HepG2 (cell line): ENCODE measurements around the gene MVB12A. TPM values are rescaled to one million over a fixed set of nuclear protein-coding genes. Genes with fewer than 3 reads are reported as not detected.

Source experiments
- ATAC-seq: fragments of 200-7000 bp; cut with Tn5 transposase; 3 replicates; pipeline ENCODE4 v1.9.1; 2020; ENCODE audit warnings: mild to moderate bottlenecking, moderate library complexity
- BruUV-seq: library from RNA; stranded (reverse); fragments of 400-500 nt; replicated peaks from 2 replicates; lab custom pipeline; 2021; lab: Mats Ljungman, UMichigan
- CTCF ChIA-PET: fragments of 300-600 bp; formaldehyde crosslinking; extraction: SDS; loops from one replicate; lab custom pipeline; 2021; ENCODE audit warnings: low total read pairs, inconsistent platforms, low intra/inter-chr PET ratio; lab: Yijun Ruan, JAX
- POLR2A ChIA-PET: fragments of 350-600 bp; sonication (Branson Sonifier 250); formaldehyde crosslinking; loops from one replicate; lab custom pipeline; 2020; ENCODE audit warnings: antibody characterized with exemption, inconsistent platforms; lab: Yijun Ruan, JAX
- DNase-seq: peaks from one replicate; pipeline ENCODE4 v3.0.0-alpha.2; 2015; ENCODE audit warnings: low spot score
- FAIRE-seq: peaks from 3 replicates; lab custom pipeline; 2011; peaks lifted over from hg19 to GRCh38; lab: Jason Lieb, UNC
- H2AFZ ChIP-seq: one replicate; pipeline ENCODE4 v1.6.1; 2011; ENCODE audit warnings: low read length, inconsistent platforms
- H3K27ac ChIP-seq: fragments of 300-600 bp; 3 replicates; pipeline ENCODE4 v1.8.0; 2011; ENCODE audit warnings: mixed run types, mild to moderate bottlenecking, mixed read lengths, low read length, inconsistent platforms; ENCODE audit not compliant: insufficient read depth; ENCODE audit errors: extremely low read length
- H3K27me3 ChIP-seq, 2 experiments: fragments of 200-600 bp in 1 of 2; 2 replicates in 1 of 2; 3 replicates in 1 of 2; pipeline versions ENCODE4 v1.6.0 to v1.8.0; 2011; ENCODE audit warnings: low read length in 2 of 2, mild to moderate bottlenecking in 2 of 2, moderate library complexity in 2 of 2, inconsistent platforms in 1 of 2; ENCODE audit not compliant: insufficient read depth in 2 of 2, control insufficient read depth in 1 of 2
- H3K36me3 ChIP-seq, 2 experiments: fragments of 200-600 bp in 1 of 2; replicated peaks in 1 of 2; 2 replicates in 1 of 2; 3 replicates in 1 of 2; pipeline versions ENCODE4 v1.5.1 to v1.8.0; 2011; ENCODE audit warnings: low read length in 2 of 2, inconsistent platforms in 1 of 2; ENCODE audit not compliant: insufficient read depth in 2 of 2, control insufficient read depth in 1 of 2
- H3K4me1 ChIP-seq: 2 replicates; pipeline ENCODE4 v1.5.1; 2012; ENCODE audit warnings: low read length, inconsistent platforms; ENCODE audit not compliant: insufficient read depth
- H3K4me2 ChIP-seq: 2 replicates; pipeline ENCODE4 v1.6.0; 2011; ENCODE audit warnings: low read depth, low read length, inconsistent platforms
- H3K4me3 ChIP-seq, 3 experiments: fragments of 200-600 bp in 1 of 3; sonication (generic), shearing (Covaris generic) in 1 of 3; replicated peaks in 1 of 3; 2 replicates each; pipeline ENCODE4 v1.5.1; 2011 to 2016; ENCODE audit warnings: low read length in 3 of 3, inconsistent platforms in 2 of 3, low read depth in 2 of 3, mild to moderate bottlenecking in 2 of 3, control low read depth in 1 of 3, mixed read lengths in 1 of 3; ENCODE audit not compliant: insufficient read depth in 1 of 3
- H3K79me2 ChIP-seq: one replicate; pipeline ENCODE4 v1.6.1; 2011; ENCODE audit warnings: low read length, inconsistent platforms; ENCODE audit not compliant: insufficient read depth
- H3K9ac ChIP-seq: 2 replicates; pipeline ENCODE4 v1.6.0; 2011; ENCODE audit warnings: mild to moderate bottlenecking, low read depth, low read length, inconsistent platforms; ENCODE audit not compliant: insufficient read depth
- H3K9me3 ChIP-seq: 2 replicates; pipeline ENCODE4 v1.5.1; 2012; ENCODE audit warnings: mild to moderate bottlenecking, low read length
- H4K20me1 ChIP-seq: 2 replicates; pipeline ENCODE4 v1.6.0; 2011; ENCODE audit warnings: inconsistent platforms, mild to moderate bottlenecking, low read length, moderate library complexity; ENCODE audit not compliant: insufficient read depth
- ARNT ChIP-seq: fragments of 450-650 bp; IDR thresholded peaks from 2 replicates; pipeline ENCODE4 v1.6.1; 2017
- FOXO1 ChIP-seq: sonication (generic); formaldehyde crosslinking; IDR thresholded peaks from 2 replicates; pipeline ENCODE4 v1.4.0; 2020; ENCODE audit warnings: missing genetic modification reagents
- KDM2A ChIP-seq: sonication (generic); formaldehyde crosslinking; IDR thresholded peaks from 2 replicates; pipeline ENCODE4 v1.4.0; 2020; ENCODE audit warnings: low read depth, missing genetic modification reagents, borderline replicate concordance
- KMT2A ChIP-seq: sonication (generic); formaldehyde crosslinking; IDR thresholded peaks from 2 replicates; pipeline ENCODE4 v1.4.0; 2020; ENCODE audit warnings: missing genetic modification reagents
- MED13 ChIP-seq: sonication (generic); formaldehyde crosslinking; IDR thresholded peaks from 2 replicates; pipeline ENCODE4 v1.5.0; 2020; ENCODE audit warnings: missing genetic modification reagents
- PCBP1 ChIP-seq: fragments of 200-400 bp; formaldehyde crosslinking; IDR thresholded peaks from 2 replicates; pipeline ENCODE4 v1.6.1; 2017; ENCODE audit warnings: mild to moderate bottlenecking, low read depth, low read length, borderline replicate concordance
- STAT5B ChIP-seq: sonication (generic); formaldehyde crosslinking; IDR thresholded peaks from 2 replicates; pipeline ENCODE4 v1.4.0; 2020; ENCODE audit warnings: missing genetic modification reagents
- ZNF20 ChIP-seq: sonication (generic); formaldehyde crosslinking; IDR thresholded peaks from 2 replicates; pipeline ENCODE4 v1.4.0; 2020; ENCODE audit warnings: mild to moderate bottlenecking, moderate library complexity, missing genetic modification reagents
- ZNF326 ChIP-seq: sonication (generic); formaldehyde crosslinking; IDR thresholded peaks from 2 replicates; pipeline ENCODE4 v1.4.0; 2020; ENCODE audit warnings: missing genetic modification reagents, borderline replicate concordance
- ZNF337 ChIP-seq: sonication (generic); formaldehyde crosslinking; IDR thresholded peaks from 2 replicates; pipeline ENCODE4 v1.5.1; 2020; ENCODE audit warnings: missing genetic modification reagents, low read depth, mild to moderate bottlenecking, borderline replicate concordance
- ZNF34 ChIP-seq: sonication (generic); formaldehyde crosslinking; IDR thresholded peaks from 2 replicates; pipeline ENCODE4 v1.4.0; 2020; ENCODE audit warnings: mild to moderate bottlenecking, missing genetic modification reagents, borderline replicate concordance
- ZNF44 ChIP-seq: sonication (generic); formaldehyde crosslinking; IDR thresholded peaks from 2 replicates; pipeline ENCODE4 v1.5.1; 2020; ENCODE audit warnings: mild to moderate bottlenecking, missing genetic modification reagents
- ZNF468 ChIP-seq: sonication (generic); formaldehyde crosslinking; IDR thresholded peaks from 2 replicates; pipeline ENCODE4 v1.8.0; 2022; ENCODE audit warnings: mild to moderate bottlenecking, moderate library complexity, missing genetic modification reagents
- ZNF552 ChIP-seq: sonication (generic); formaldehyde crosslinking; IDR thresholded peaks from 2 replicates; pipeline ENCODE4 v1.9.0; 2022; ENCODE audit warnings: missing genetic modification reagents, mild to moderate bottlenecking, borderline replicate concordance
- ZNF570 ChIP-seq: sonication (generic); formaldehyde crosslinking; IDR thresholded peaks from 2 replicates; pipeline ENCODE4 v1.4.0; 2020; ENCODE audit warnings: mild to moderate bottlenecking, missing genetic modification reagents, borderline replicate concordance
- ZNF644 ChIP-seq: IDR thresholded peaks from 2 replicates; pipeline ENCODE4 v1.6.1; 2016; ENCODE audit warnings: low read depth
- WGBS: methylation state at CpG from one replicate; pipeline ENCODE4 v1.1.6; 2017; ENCODE audit warnings: low lambda C conversion rate; 5-methylcytosine and 5-hydroxymethylcytosine counted together
- in situ Hi-C: cut with HindIII; loops from 2 replicates; pipeline ENCODE4 v1.10.0; 2017; ENCODE audit warnings: low pct_unique_long_range_greater_than_20kb; ENCODE audit not compliant: extremely low pct_ligation_motif_present
- intact Hi-C: fragments of 100-400 bp; cut with micrococcal nuclease; formaldehyde crosslinking; loops from one replicate; pipeline ENCODE4 v1.10.0; 2022; ENCODE audit not compliant: unreplicated experiment
- polyA plus RNA-seq, 8 experiments: library from polyadenylated mRNA; depleted of rRNA in 3 of 8; stranded (reverse) in 7 of 8; unstranded in 1 of 8; fragments of >200 nt; fragmentation: Illumina TruSeq in 4 of 8; extraction: Trizol in 4 of 8; gene quantifications; 2 replicates each; pipeline versions ENCODE4 v1.2.1 to v1.2.3, GENCODE V29; 2011 to 2016; ENCODE audit warnings: low read depth in 4 of 8, missing spikeins in 1 of 8, mixed read lengths in 1 of 8; ENCODE audit not compliant: insufficient read depth in 1 of 8
- total RNA-seq, 5 experiments: library from RNA; depleted of rRNA; stranded (reverse); fragments of >200 nt; fragmentation: Illumina TruSeq; extraction: Trizol; gene quantifications; 2 replicates each; pipeline ENCODE4 v1.2.3, GENCODE V29; 2016; ENCODE audit warnings: low read depth in 1 of 5
- TF ChIP-seq, protein P1 (sequence below): sonication (generic); formaldehyde crosslinking; IDR thresholded peaks from 2 replicates; pipeline ENCODE4 v1.8.0; 2022; ENCODE audit warnings: missing genetic modification reagents, mild to moderate bottlenecking, inconsistent platforms, borderline replicate concordance
- TF ChIP-seq, protein P2 (sequence below): sonication (generic); formaldehyde crosslinking; IDR thresholded peaks from 2 replicates; pipeline ENCODE4 v1.4.0; 2020; ENCODE audit warnings: mild to moderate bottlenecking, missing genetic modification reagents

MVB12A gene
- total and polyA plus RNA-seq, 2 of the 13 experiments (the other 11 are each of a cell fraction or from before 2014, with no cell fraction given): 35.7 to 36.1 TPM

DNA sequence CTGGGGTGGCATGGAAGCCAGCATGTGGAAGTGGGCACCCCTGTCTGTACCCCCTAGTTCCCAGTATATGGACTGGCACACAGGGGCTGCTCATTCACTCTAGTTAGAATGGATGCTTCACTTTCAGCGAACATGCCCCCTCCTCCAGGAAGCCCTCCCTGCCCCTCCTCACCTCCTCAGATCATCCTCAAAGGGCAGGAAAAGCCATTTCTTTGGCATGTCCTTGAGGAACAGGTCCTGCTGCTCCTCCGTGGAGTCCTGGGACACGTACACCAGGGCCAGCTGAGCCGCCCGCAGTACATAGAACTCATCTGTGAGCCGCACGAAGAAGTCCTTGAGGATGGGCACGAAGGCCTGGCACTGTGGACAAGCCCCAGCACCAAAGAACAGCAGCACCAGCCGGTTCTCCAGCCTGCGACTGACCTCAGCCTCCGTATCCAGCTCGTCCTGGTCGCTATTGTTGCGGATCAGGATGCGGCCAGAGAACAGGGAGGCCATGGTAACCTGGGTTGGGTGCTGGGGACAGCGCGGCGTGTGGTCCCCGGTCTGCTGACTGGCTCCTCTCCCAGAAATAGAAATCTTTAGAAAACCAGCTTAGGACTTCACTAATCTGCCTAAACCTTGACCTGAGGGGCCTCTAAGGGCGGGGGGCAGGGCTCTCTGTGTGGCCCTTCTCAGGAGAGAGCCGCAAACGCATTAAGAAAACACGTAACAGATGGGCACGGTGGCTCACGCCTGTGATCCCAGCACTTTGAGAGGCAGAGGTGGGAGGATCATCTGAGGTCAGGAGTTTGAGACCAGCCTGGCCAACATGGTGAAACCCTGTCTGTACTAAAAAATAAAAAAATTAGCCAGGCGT lies 40.8 kb downstream of the MVB12A start, which contains the start of gene NXNL1:
TSS of gene NXNL1 (minus strand) at position 555 of the 859 bp plus-strand sequence. CDS start at position 498, 57 bp downstream.
- Histone ChIP-seq H3K4me3 (no peak within 1 kb of the TSS), H3K27ac (no peak within 1 kb of the TSS), H3K4me1 (peaks cover 6% of the 10 kb centered on the region), H4K20me1 (no peaks in the 10 kb centered on the region), H3K79me2 (no peaks in the 10 kb centered on the region), H3K36me3 (no peaks in the 10 kb centered on the region), H3K9ac (no peak within 1 kb of the TSS), H2AFZ (no peak within 1 kb of the TSS), H3K4me2 (no peak within 1 kb of the TSS), H3K9me3 (no peaks in the 10 kb centered on the region), H3K27me3 (peaks cover 2 to 19% of the 10 kb centered on the region in 2 experiments; a peak in 3 of 5 replicates)
- no peak for FAIRE-seq
- ChIA-PET CTCF (no interaction called here), POLR2A (no interaction called here)
- no TSS peak for BruUV-seq
- no peak for TF ChIP-seq ZNF326
- TF ChIP-seq KDM2A (CRISPR knock-in tag): no peak
- TF ChIP-seq ZNF552 (CRISPR knock-in tag): no peak
- TF ChIP-seq, protein P1, sequence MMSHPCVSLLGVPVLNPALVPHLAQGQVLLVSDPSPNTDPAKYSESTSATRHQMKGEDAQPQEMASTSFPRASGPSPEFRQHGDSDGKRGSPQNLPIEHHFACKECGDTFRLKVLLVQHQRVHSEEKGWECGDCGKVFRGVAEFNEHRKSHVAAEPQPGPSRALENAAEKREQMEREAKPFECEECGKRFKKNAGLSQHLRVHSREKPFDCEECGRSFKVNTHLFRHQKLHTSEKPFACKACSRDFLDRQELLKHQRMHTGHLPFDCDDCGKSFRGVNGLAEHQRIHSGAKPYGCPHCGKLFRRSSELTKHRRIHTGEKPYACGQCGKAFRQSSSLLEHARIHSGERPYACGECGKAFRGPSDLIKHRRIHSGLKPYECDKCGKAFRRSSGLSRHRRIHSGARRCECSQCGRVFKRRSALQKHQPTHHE (CRISPR knock-in tag): no peak
- TF ChIP-seq, protein P2, sequence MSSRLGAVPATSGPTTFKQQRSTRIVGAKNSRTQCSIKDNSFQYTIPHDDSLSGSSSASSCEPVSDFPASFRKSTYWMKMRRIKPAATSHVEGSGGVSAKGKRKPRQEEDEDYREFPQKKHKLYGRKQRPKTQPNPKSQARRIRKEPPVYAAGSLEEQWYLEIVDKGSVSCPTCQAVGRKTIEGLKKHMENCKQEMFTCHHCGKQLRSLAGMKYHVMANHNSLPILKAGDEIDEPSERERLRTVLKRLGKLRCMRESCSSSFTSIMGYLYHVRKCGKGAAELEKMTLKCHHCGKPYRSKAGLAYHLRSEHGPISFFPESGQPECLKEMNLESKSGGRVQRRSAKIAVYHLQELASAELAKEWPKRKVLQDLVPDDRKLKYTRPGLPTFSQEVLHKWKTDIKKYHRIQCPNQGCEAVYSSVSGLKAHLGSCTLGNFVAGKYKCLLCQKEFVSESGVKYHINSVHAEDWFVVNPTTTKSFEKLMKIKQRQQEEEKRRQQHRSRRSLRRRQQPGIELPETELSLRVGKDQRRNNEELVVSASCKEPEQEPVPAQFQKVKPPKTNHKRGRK: no peak
- no peak for TF ChIP-seq ZNF468 (CRISPR knock-in tag)
- no peak for TF ChIP-seq FOXO1
- TF ChIP-seq MED13: no peak
- no peak for TF ChIP-seq STAT5B (CRISPR knock-in tag)
- TF ChIP-seq ZNF570 (CRISPR knock-in tag): no peak
- TF ChIP-seq ZNF44 (CRISPR knock-in tag): no peak
- TF ChIP-seq ARNT: no peak
- no peak for TF ChIP-seq KMT2A (CRISPR knock-in tag)
- TF ChIP-seq ZNF20 (CRISPR knock-in tag): no peak
- TF ChIP-seq ZNF644 (CRISPR knock-in tag): no peak
- no peak for TF ChIP-seq ZNF337 (CRISPR knock-in tag)
- TF ChIP-seq PCBP1: no peak
- no peak for TF ChIP-seq ZNF34
- peak; percentile 35; the same call in 2 of the 3 replicates for ATAC-seq
- in situ Hi-C loops (no loop called here), intact Hi-C loops (loop anchor here (10.0 kb wide), 1 partner anchor 116 kb away; no protein-coding TSS in a partner anchor)
- DNase-seq: no peak
- WGBS: 50% methylated on average over 16 of the region's 26 CpGs
